Activated CD8-positive, alpha-beta memory T cell treated with anti-CD3 and anti-CD28 coated beads for 36 hours (primary cell): Measurements from ENCODE around the gene CSNK2A1. TPM values are rescaled to one million over a fixed set of nuclear protein-coding genes. Genes with fewer than 3 reads are reported as not detected.
"Not testable (repeated sequence)": the region's sequence is repeated elsewhere in the genome, so short reads cannot be mapped to it uniquely, and the experiment has no call there.

ENCODE experiments used
- CTCF ChIA-PET: fragments of 350-600 bp; sonication (Branson Sonifier 250); formaldehyde crosslinking; loops from one replicate; lab custom pipeline; 2021; ENCODE audit warnings: antibody characterized with exemption; lab: Charles Lee
- POLR2A ChIA-PET: fragments of 350-600 bp; sonication (Branson Sonifier 250); formaldehyde crosslinking; loops from one replicate; lab custom pipeline; 2021; ENCODE audit warnings: antibody characterized with exemption; lab: Charles Lee
- total RNA-seq, 2 experiments: library from RNA; stranded (reverse); gene quantifications; one replicate each; pipeline ENCODE4 v1.2.3, GENCODE V29; 2021

CSNK2A1 gene
- total RNA-seq, 2 experiments from 2014 or later: 173 to 179 TPM

DNA sequence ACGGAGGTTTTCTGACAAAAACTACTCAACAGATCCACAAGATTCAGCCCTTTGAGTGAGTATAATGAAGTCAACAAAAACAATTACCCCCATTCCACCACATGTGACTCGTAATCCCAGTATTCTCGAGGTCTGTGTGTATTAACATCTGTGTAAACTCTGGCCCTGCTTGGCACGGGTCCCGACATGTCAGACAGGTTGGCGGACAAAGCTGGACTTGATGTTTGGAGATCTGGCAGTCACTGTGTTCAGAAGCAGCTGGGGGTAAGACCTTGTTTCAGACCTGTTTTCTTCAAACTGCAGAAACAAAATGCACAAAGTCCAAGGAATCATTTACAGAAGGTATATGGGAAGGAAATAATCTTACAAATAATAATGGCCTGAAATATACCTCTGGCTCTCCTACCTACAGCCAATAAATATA is 35.2 kb downstream of the CSNK2A1 start:
- POLR2A ChIA-PET, CTCF ChIA-PET: not testable (repeated sequence)

DNA sequence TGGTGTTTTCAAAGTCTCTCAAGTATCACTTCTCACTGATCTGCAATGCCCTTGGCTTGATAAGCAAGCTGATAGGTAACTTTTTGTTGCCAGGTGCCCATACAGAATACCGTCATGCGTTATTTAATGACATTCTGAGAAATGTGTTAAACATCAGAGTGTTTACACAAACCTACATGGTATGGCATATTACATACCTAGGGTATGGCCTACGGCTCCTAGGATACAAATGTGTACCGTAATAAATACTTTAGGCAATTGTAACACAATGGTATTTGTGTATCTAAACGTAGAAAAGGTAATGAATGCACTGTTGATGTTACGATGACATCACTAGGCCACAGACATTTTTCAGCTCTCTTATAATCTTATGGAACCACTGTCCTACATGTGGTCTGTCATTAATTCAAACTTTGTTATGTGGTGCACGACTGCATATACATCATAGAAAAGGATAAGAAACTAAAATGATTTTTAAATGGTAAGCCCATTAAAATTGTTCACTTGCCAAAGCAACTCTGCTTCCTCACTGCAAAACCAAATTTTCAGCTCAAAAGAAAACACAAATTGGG is 35.7 kb downstream of the CSNK2A1 start:
- CTCF ChIA-PET: no interaction called here
- POLR2A ChIA-PET: no interaction called here

DNA sequence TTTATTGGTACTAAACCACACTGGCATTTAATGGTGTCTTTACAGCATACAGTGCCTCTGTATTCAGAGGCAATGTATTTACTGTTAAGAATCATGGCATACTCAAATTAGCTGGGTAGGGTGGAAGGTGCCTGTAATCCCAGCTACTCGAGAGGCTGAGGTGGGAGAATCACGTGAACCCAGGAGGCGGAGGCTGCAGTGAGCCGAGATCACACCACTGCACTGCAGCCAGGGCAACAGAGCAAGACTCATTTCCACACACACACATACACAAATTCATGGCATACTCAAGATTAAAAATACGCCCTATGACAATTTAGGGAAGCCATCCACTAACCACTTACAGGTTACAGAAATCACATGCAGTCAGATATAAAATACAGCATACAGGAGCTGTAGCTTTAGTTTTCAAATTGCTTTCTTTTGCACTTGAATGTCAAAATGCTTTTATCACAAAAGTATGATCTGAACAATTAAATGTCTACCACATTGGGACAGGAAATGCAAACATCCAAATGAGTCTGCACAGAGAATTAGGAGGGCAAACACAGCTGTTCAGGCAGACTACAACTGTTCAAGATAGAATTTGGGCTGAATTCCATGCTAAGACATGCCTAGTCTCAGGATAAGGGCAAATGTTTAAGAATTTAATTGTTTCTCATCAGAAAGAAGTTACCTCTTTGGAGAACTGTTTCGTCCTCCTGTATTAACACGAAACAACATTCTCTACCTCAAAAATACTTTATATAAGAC is 36.4 kb downstream of the CSNK2A1 start:
- ChIA-PET POLR2A (no interaction called here), CTCF (interaction anchor here (0.6 to 0.9 kb wide), 2 partner anchors 18 to 105 kb away, joined by 3 to 4 read pairs; no protein-coding TSS in a partner anchor)

DNA sequence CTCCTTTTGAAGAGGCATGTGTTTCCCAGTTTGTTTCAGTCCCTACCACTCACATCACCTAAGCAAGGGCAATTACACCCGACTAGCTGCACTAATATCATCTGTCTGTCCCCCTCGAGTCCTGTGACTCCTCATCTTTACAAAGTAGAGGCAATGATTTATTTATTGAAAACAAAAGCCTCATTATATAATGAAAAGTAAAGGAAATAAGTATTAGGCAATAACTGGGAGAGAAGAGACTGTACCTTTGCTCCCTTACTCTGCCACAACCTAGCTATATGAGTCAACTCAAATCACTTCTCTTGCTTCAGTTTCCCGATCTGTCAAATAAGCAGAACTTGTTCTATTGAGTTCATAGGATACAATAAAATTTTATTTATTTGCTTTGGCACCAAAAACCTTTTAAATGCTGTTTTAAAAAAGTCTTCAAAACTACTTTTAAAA is 38.9 kb downstream of the CSNK2A1 start:
- POLR2A ChIA-PET: no interaction called here
- CTCF ChIA-PET: no interaction called here

DNA sequence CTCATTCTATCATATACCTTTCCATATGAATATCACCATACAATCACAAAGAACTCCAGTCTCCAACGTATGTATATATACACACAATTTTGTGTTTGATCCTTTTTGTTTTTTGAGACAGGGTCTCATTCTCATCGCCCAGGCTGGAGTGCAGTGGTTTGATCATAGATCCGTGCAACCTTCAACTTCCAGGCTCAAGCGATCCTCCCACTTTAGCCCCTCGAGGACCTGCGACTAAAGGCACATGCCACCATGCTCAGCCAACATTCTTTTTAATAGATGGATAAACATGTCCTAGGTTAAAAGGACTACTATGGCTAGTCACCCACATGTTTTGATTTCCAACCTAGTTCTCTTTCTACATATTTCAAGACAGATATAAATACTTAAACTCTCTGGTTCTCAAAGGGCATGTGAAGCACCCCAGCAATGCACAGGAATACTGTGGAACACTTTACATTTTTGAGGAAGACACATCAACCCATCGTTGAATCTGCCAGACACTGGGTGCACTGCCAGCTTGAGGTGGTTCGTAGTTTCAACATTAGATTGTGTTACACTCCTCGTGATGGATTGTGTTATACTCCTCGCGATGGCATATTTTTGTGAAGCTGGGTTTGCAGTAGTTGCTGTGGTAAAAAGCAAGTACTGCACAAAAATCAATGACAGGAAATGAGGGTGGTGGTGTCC is 40.4 kb downstream of the CSNK2A1 start:
- CTCF ChIA-PET: no interaction called here
- POLR2A ChIA-PET: no interaction called here

DNA sequence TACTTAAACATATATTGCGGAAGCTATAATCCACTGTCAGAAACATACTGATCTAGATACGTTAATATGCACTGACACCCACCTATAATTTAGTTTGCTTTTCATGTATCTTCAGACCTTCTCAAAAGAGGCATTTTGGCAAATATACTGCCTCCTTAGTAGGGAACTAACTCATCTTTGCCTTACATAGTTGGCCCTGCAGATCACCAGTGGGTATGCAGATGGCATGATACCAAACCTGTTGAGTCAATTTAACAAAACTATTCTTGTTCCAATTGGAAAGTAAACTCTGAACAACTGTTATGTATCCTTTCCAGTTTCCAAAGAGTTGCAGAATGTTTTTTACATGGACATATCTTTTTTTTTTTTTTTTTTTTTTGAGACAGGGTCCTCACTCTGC is 45.6 kb downstream of the CSNK2A1 start:
- ChIA-PET CTCF (interaction anchor here (0.7 kb wide), 1 partner anchor 63 kb away, joined by 4 read pairs; no protein-coding TSS in a partner anchor), POLR2A (no interaction called here)

GRCh38 chr20:496126-496696 is 47.4 kb downstream of the CSNK2A1 start:
- ChIA-PET CTCF (interaction anchor here (0.9 kb wide), 1 partner anchor 33 kb away, joined by 3 read pairs; no protein-coding TSS in a partner anchor), POLR2A (no interaction called here)

DNA sequence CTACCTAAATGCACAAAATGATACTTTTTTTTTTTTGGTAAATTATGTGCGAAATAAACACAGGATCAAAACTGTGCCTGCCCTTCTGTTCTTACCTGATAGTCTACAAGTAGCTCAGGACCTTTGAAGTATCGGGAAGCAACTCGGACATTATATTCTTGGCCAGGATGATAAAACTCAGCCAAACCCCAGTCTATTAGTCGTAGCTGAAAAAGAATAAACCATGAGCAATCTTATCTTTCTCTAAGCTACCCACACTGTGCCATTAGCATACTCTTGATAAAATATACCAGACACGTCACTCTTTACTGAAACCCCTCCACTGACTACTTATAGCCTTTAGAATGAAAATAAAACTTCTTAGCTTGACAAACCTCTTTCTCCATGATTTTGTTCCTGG is 51.4 kb downstream of the CSNK2A1 start:
- ChIA-PET POLR2A (no interaction called here), CTCF (interaction anchor here (0.8 to 1.6 kb wide), 2 partner anchors 10 to 138 kb away, joined by 3 read pairs; no protein-coding TSS in a partner anchor)

GRCh38 chr20:487655-488054 is 55.9 kb downstream of the CSNK2A1 start:
- ChIA-PET POLR2A (no interaction called here), CTCF (no interaction called here)

DNA sequence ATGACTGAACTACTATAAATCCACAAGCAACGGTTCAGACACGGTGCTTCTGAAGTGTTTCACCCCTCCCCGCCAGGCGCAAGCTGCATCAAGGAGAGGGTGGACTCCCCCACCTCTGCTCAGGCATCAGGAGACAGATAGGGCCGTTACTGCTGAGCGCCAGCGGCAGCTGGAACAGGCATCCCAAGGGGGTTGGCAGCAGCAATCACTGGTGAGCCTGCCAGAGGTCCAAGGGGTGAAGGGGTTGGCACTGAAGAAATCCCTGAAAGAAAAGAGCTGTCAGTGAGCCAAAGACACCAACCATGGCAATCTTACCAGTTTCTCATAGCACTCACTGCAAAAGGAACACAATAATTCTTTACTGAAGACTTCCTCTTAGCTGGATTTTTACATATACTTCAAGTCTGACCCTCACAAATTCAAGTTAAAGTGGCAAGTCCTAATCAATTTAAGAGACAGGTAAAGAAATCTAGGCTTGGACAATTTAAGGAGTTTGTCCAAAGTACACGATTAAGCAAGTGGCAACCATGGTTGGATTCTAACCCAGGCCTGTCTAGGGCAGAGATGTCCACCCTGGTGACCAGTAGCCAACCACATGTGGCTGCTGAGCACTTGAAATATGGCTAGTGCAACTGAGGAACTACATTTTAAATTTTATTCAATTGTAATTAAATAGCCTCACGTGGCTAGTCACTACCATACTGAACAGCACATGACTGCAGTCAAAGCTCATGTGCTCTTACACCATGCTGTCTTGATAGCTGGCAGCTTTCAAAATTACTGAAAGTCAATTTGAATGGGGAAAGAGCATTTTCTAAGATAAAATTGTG is 59.6 kb downstream of the CSNK2A1 start:
- ChIA-PET CTCF (no interaction called here), POLR2A (interaction anchor here (0.6 kb wide), 1 partner anchor 56 kb away, joined by 3 read pairs; no protein-coding TSS in a partner anchor)

- ChIA-PET POLR2A (no interaction called here), CTCF (interaction anchor here (0.6 to 1.0 kb wide), 2 partner anchors 89 to 127 kb away, joined by 3 to 4 read pairs; no protein-coding TSS in a partner anchor)
Measured at GRCh38 chr20:481167-481566, 62.4 kb downstream of the CSNK2A1 start.

DNA sequence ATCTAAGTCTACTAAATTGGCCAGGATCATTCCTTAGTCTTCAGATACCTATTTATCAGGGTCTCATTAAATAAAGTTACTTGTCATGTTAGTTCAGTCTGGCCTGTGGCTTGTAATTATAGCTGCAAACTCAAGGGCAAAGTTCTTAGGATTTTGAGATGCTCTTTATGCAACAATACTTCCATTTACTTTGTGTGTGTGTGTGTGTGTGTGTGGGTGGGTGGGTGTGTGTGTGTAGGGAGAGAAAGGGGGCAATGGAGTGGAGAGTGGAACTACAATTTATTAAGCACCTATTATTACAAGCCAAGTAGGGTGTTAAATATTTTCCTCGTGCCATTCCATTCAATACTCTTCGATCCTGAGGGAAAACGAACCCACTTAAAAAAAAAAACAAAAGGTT is 63.5 kb downstream of the CSNK2A1 start:
- POLR2A ChIA-PET: no interaction called here
- CTCF ChIA-PET: interaction anchor here (0.8 to 3.6 kb wide), 2 partner anchors 118 to 125 kb away, joined by 3 to 20 read pairs; no protein-coding TSS in a partner anchor

DNA sequence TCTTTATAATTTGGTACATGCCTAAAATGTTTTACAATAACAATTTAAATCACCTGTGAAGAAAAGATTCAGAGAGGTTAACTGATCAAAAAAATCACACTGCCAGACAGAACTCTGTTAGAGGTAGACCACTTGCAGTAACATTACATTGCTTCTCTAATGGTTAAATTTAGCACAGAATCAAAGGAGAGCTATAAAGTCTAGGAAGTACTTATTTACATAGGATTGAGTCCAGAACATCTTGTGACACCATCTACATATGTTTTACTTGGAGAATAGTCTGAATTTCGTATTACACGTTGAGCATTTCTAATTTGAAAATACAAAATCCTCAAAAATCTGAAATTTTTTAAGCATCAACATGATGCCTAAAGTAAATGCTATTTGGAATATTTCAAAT is 64.1 kb downstream of the CSNK2A1 start:
- ChIA-PET POLR2A (no interaction called here), CTCF (interaction anchor here (0.6 to 3.6 kb wide), 4 partner anchors 16 to 172 kb away, joined by 3 to 20 read pairs (median 4); no protein-coding TSS in a partner anchor)

DNA sequence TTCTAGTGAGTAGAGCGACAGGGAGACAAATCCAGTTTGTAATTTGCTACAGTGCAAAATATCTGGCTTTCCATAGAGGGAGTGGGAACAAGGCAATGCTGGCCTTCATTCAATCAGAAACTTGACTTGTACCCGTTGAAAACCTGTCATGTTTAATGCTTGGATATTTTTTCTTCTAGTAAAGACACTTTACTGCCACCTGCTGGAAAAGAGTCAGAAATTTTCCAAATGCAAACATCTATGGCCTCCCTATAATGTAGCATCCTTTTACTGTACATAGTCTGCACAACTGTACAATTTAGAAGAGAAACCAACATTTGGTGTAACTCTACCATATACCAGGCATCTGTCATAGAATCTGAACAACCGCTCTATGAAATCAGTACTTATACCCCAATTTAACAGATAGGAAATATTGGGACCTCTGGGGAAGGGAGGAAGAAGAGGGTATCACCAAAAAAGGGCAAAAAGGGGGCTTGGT is 64.6 kb downstream of the CSNK2A1 start:
- ChIA-PET CTCF (interaction anchor here (0.6 to 3.6 kb wide), 4 partner anchors 15 to 172 kb away, joined by 3 to 20 read pairs (median 4); no protein-coding TSS in a partner anchor), POLR2A (no interaction called here)

GRCh38 chr20:478010-478948 is 65.3 kb downstream of the CSNK2A1 start:
- CTCF ChIA-PET: interaction anchor here (0.6 to 3.6 kb wide), 7 partner anchors 9 to 638 kb away, joined by 3 to 20 read pairs (median 4); no protein-coding TSS in a partner anchor
- POLR2A ChIA-PET: interaction anchor here (0.6 kb wide), 1 partner anchor 101 kb away, joined by 3 read pairs; no protein-coding TSS in a partner anchor

DNA sequence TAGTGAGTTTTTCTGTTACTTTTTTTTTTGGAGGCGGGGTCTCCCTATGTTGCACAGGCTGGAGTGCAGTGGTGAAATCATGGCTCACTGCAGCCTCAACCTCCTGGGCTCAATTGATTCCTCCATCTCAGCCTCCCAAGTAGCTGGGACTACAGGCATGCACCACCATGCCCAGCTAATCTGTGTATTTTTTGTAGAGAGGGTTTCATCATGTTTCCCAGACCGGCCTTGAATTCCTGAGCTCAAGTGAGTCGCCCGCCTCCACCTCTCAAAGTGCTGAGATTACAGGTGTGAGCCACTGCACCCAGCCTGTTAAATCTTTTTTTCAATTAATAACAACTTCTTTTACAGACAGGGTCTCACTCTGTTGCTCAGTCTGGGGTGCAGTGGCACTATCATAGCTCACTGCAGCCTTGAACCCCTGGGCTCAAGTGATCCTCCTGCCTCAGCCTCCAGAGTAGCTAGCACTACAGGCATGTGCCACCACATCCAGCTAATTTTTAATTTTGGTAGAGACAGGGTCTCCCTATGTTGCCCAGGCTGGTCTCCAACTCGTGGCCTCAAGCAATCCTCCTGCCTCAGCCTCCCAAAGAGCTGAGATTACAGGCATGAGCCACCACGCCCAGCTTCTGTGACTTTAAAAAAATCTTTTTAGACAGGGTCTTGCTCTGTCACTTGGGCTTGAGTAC is 66.9 kb downstream of the CSNK2A1 start:
- POLR2A ChIA-PET: not testable (repeated sequence)

More for the DNA sequence above, 66.9 kb downstream of the CSNK2A1 start:
- CTCF ChIA-PET: interaction anchor here (1.2 to 3.6 kb wide), 3 partner anchors 122 to 145 kb away, joined by 3 to 20 read pairs (median 3); no protein-coding TSS in a partner anchor
